GM12873 (cell line): Measurements from ENCODE around the gene RBCK1.

Experiments
- TF ChIP-seq, protein P1 (sequence below): IDR thresholded peaks from 2 replicates; pipeline ENCODE4 v1.5.1; 2012; ENCODE audit warnings: low read depth, mild to moderate bottlenecking, moderate library complexity, low read length, control low read depth; ENCODE audit not compliant: insufficient read depth; ENCODE audit errors: missing control alignments

The RBCK1 gene

DNA sequence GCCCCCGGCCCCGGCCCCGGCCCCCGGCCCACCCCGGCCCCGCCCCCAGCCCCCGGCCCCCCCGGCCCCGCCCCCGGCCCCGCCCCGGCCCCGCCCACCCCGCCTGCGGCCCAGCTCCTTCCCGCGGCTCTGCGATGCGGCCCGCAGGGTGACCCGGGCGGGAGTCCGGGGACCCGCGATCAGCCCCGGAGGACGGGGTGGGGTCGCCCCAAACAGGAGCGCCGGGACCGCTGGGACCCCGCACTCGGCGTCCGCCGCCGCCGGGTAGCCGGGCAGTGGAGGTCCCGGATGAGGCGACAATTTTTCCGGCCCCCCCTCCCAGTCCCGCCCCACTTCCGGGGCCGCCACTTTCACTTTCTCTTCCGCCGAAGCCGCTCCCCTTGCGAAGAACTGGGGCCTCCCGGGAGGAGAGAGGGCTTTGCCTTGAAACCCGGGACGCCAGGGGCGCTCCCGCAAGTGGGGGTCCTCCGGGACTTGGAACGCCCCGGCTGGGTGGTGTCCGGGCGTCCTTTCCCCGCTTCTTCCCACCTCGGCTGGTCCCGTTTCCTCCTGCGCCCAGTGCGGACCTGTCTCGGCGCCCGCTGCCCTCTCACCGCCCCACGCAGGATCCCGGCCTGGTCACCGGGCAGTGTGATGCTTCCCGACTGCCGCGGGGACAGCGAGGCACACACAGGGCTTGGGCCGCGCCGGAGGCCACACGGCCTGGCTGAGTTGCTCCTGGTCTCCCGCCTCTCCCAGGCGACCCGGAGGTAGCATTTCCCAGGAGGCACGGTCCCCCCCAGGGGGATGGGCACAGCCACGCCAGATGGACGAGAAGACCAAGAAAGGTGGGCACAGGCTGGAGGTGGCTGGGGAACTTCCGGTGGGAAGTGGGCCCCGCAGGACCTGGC lies at the start of gene RBCK1:
Gene RBCK1, plus strand, starts transcription at position 347 of the 890 bp plus-strand sequence. Its CDS starts 459 bp downstream, at position 806.
- TF ChIP-seq, protein P1, sequence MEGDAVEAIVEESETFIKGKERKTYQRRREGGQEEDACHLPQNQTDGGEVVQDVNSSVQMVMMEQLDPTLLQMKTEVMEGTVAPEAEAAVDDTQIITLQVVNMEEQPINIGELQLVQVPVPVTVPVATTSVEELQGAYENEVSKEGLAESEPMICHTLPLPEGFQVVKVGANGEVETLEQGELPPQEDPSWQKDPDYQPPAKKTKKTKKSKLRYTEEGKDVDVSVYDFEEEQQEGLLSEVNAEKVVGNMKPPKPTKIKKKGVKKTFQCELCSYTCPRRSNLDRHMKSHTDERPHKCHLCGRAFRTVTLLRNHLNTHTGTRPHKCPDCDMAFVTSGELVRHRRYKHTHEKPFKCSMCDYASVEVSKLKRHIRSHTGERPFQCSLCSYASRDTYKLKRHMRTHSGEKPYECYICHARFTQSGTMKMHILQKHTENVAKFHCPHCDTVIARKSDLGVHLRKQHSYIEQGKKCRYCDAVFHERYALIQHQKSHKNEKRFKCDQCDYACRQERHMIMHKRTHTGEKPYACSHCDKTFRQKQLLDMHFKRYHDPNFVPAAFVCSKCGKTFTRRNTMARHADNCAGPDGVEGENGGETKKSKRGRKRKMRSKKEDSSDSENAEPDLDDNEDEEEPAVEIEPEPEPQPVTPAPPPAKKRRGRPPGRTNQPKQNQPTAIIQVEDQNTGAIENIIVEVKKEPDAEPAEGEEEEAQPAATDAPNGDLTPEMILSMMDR: no peak

DNA sequence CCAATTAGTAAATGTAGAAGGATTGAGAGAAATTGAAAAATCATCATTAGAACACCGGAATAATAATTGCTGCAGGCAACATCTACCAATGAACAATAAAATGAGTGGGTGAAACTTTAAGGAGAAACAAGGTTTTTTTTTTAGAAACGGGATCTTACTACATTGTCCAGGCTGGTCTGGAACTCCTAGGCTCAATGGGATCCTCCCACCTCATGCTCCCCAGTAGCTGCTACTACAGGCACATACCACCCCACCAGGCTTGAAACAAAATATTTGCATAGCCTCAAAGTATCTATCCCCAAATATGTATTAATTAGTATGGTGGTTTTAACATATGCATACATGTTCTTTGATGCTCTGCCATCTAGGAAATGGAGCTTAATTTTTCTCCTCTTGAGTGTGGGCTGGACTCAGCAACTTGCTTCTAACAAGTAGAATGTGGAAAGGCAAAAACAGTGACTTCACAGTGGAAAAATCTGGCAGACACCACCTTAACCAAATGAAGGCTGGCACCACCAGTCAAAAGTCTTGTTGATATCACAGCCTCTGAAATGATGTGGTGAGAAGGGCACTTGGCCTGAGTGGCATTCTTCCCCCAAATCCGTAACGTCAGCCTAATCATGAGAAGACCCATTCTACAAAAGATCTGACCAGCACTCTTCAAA lies 49.1 kb upstream of the RBCK1 start:
- TF ChIP-seq, protein P1: no peak

DNA sequence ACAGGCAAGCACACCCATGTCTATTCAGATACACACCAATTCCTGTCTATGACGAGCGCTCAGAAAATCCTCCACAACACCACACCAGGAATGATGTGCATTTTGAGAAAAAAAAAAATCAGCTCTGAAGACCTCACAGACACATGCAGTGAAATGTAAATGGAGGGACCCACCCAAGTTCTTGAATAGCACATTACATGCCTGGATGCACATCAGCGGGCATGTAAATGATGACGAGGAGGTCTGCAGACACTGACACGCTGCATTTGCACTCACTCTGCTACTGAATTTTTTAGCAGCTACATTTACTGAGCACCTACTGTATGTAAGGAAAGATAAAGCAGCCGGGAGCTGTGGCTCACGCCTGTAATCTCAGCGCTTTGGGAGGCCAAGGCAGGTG lies 46.5 kb upstream of the RBCK1 start:
- TF ChIP-seq, protein P1: no peak

DNA sequence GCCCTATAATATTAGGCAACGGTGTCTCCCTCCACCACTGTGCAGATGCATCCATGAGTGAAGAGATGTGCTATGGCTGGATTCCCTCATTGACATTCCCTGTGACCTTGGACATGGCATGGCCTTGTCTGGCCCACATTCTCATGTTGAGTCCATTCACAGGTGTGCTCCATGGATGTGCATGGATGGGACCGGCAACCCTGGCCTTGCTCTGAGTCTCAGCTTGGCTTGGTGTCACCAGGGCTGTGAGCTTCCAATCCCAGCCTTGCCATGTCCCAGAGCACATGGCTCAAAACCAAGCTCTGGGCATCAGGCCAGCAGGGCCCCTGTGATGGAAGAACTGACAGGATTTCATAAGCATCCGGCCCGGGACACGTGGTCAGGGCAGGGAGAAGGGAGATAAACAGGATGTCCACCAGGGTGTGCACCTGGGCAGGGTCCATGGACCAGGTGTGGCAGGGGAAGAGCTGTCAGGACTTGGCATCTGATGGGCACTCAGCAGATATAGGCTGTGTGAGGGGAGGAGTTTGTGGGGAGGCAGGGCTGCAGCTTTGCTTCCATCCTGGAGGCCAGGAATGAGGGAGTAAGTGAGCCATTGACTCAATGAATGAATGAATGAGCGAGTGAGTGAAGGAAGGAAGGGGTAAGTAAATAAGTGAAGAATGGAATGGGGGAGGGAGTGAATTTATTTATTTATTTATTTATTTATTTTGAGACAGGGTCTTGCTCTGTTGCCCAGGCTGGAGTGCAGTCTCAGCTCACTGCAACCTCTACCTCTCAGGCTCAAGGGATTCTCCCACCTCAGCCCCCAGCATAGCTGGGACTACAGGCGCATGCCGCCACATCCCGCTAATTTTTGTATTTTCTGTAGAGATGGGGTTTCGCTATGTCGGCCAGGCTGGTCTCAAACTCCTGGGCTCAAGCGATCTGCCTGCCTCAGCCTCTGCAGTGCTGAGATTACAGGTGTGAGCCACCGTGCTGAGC lies 45.5 kb upstream of the RBCK1 start:
- TF ChIP-seq, protein P1: peak; percentile 57

DNA sequence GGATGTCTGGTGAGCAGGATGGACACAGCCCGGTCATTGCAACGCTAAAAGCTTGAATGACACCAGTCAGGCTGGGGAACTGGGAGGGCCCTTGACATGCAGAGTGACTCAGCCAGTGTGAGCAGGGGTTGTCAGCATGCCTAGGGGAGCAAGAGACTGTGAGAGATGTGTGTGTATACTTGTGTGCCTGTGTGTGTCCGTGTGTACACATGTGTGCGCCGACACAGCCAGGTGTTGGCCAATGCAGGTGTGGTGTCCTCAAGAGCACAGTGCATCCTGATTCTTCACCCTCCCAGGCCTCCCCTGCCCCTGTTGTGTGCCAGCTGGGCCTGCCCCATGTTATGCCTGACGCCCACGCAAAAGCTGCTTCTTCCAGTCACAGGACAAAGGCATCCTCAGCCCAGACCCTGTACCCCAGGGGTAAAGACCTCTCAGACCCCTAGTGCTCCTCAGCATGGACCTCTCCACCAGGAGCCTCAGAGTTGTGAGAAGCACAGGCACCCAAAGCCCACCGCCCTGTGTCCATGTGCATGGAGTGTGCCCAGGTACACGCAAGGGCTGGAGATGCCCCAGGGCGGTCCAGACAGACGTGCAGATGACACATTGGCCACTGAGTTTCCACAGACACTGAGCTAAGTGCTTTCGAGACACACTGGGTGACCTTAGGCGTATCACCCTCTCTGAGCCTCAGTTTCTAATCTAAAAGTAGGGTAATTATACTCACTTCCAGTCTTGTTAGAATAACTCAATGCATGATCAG lies 44.6 kb upstream of the RBCK1 start:
- TF ChIP-seq, protein P1: no peak

DNA sequence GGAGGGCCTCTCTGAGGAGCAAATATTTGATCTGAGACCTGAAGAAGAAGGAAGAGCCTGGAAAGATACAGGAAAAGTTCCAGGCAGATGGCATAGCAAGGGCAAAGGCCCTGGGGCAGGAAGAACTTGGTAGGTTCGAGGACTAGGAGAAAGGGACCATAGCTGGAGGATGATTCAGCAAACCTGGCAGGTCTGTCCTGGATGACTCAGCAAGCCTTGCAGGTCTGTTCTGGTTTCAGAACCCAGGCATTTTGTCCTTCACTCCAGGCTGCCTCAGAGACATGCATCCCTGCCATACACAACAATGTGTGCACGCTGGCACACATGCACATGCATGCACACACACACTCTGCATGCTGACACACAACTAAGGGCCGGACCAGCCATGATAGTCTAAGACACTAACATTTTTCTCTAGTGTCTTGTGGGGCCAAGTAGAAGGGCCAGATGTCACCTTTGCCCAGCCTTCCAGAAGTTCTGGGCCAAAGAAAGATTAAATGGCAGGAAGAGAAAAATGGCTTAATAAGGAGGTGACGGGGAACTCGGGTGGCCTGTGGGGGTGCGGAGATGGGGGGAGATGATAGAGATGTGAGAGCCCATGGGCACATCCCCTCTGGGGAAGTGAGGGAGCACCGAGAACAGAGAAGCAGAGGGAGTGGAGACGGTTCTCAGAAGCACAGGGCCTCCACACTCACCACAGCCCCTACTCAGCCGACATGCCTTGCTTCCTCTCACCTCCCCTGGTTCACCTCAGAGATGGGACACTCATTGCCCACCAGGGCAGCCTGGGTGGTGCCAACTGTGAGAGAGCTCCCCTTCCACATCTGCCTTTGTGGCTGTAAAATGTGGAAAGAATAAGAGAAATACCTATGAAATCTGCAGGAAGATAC lies 42.9 kb upstream of the RBCK1 start:
- TF ChIP-seq, protein P1: no peak
